ENCODE results near the gene GSK3B.
A peak's percentile ranks its signal among the peaks of the same experiment; 100 is the strongest.

Gene GSK3B

GRCh38 chr3:119796785-119797184 lies 297.5 kb downstream of the GSK3B start:
- H3K9me3 Mint-ChIP-seq, result no peaks in the 10 kb centered on the region

GRCh38 chr3:119796368-119796767 lies 297.9 kb downstream of the GSK3B start:
- Mint-ChIP-seq H3K36me3 (ENCODE audit: low read depth) (no peaks in the 10 kb centered on the region), H3K27ac (no peak overlapping the region), H3K27me3 (ENCODE audit: low read depth, poor library complexity) (peaks cover 9% of the 10 kb centered on the region), H3K4me3 (no peak overlapping the region), H3K9me3 (no peaks in the 10 kb centered on the region), H3K4me1 (peaks cover 25% of the 10 kb centered on the region)
- TF ChIP-seq, protein P1, sequence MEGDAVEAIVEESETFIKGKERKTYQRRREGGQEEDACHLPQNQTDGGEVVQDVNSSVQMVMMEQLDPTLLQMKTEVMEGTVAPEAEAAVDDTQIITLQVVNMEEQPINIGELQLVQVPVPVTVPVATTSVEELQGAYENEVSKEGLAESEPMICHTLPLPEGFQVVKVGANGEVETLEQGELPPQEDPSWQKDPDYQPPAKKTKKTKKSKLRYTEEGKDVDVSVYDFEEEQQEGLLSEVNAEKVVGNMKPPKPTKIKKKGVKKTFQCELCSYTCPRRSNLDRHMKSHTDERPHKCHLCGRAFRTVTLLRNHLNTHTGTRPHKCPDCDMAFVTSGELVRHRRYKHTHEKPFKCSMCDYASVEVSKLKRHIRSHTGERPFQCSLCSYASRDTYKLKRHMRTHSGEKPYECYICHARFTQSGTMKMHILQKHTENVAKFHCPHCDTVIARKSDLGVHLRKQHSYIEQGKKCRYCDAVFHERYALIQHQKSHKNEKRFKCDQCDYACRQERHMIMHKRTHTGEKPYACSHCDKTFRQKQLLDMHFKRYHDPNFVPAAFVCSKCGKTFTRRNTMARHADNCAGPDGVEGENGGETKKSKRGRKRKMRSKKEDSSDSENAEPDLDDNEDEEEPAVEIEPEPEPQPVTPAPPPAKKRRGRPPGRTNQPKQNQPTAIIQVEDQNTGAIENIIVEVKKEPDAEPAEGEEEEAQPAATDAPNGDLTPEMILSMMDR (IDR thresholded peaks at IDR 0.05), result no peak
- no peak for DNase-seq

More at GRCh38 chr3:119796785-119797184, 297.5 kb downstream of the GSK3B start:
- no peak overlapping the region for H3K27ac Mint-ChIP-seq
- H3K4me1 Mint-ChIP-seq, result peaks cover 25% of the 10 kb centered on the region
- no peaks in the 10 kb centered on the region for H3K36me3 Mint-ChIP-seq (ENCODE audit: low read depth)
- no peak overlapping the region for H3K4me3 Mint-ChIP-seq
- TF ChIP-seq, protein P1 (IDR thresholded peaks at IDR 0.05), result no peak
- no peak for DNase-seq
- peaks cover 9% of the 10 kb centered on the region for H3K27me3 Mint-ChIP-seq (ENCODE audit: low read depth, poor library complexity)

DNA sequence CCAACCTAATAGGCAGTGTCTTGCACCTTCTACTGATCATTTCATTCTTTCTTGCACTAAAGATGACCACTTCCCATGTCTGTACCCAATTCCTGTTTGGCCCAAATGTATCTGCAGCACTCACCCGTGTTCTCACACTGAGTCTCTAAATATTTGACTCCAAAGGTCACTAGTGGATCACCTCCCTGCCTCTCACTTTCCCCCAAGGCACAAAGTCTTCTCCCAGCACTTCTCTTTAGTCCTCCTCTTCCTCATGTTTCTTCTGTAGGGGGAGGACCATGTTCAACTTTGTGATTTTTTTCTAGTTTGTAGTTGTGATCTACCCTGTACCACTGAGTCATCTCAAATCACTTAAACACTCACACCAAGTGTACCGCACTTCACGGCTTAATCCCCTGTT lies 298.4 kb downstream of the GSK3B start:
- TF ChIP-seq, protein P1 (IDR thresholded peaks at IDR 0.05), result no peak
- no peak overlapping the region for H3K4me3 Mint-ChIP-seq

GRCh38 chr3:119794971-119795612 lies 299.2 kb downstream of the GSK3B start:
- peaks cover 8% of the 10 kb centered on the region for H3K27me3 Mint-ChIP-seq (ENCODE audit: low read depth, poor library complexity)

More for the DNA sequence above, 298.4 kb downstream of the GSK3B start:
- Mint-ChIP-seq H3K36me3 (ENCODE audit: low read depth) (no peaks in the 10 kb centered on the region), H3K27me3 (ENCODE audit: low read depth, poor library complexity) (peaks cover 9% of the 10 kb centered on the region), H3K9me3 (no peaks in the 10 kb centered on the region), H3K27ac (no peak overlapping the region), H3K4me1 (peaks cover 25% of the 10 kb centered on the region)
- DNase-seq, result no peak

DNA sequence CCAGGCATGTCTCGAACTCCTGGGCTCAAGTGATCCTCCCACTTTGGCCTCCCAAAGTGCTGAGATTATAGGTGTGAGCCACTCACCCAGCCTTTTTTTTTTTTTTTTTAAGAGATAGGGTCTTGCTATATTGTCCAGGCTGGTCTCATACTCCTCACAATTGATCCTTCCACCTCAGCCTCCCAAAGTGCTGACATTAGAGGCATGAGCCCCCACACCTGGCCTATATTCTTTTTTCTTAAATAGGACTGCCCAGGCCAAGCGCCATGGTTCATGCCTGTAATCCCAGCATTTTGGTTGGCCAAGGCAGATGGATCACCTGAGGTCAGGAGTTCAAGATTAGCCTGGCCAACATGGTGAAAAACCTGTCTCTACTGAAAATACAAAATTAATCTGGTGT lies 299.8 kb downstream of the GSK3B start:
- no peaks in the 10 kb centered on the region for H3K36me3 Mint-ChIP-seq (ENCODE audit: low read depth)
- H3K4me1 Mint-ChIP-seq, result peaks cover 25% of the 10 kb centered on the region
- H3K4me3 Mint-ChIP-seq, result no peak overlapping the region
- H3K27ac Mint-ChIP-seq, result no peak overlapping the region
- H3K9me3 Mint-ChIP-seq, result peaks cover 4% of the 10 kb centered on the region
- DNase-seq, result no peak
- TF ChIP-seq, protein P1 (IDR thresholded peaks at IDR 0.05), result no peak
- H3K27me3 Mint-ChIP-seq (ENCODE audit: low read depth, poor library complexity), result peaks cover 10% of the 10 kb centered on the region

More at GRCh38 chr3:119794971-119795612, 299.2 kb downstream of the GSK3B start:
- DNase-seq, result peak; percentile 12
- TF ChIP-seq, protein P1 (IDR thresholded peaks at IDR 0.05), result no peak
- Mint-ChIP-seq H3K4me3 (no peak overlapping the region), H3K36me3 (ENCODE audit: low read depth) (no peaks in the 10 kb centered on the region), H3K27ac (no peak overlapping the region), H3K4me1 (peaks cover 25% of the 10 kb centered on the region), H3K9me3 (peaks cover 1% of the 10 kb centered on the region)

DNA sequence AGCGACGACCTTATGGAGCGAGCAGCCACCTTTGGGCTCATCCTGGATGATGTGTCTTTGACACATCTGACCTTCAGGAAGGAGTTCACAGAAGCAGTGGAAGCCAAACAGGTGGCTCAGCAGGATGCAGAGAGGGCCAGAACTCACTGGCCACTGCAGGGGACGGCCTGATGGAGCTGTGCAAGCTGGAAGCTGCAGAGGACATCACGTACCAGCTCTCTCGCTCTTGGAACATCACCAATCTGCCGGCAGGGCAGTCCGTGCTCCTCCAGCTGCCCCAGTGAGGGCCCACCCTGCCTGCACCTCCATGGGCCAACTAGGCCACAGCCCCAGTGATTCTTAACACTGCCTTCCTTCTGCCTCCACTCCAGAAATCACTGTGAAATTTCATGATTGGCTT lies 302.0 kb downstream of the GSK3B start:
- H3K27ac Mint-ChIP-seq, result no peak overlapping the region
- TF ChIP-seq, protein P1 (IDR thresholded peaks at IDR 0.05), result no peak
- peaks cover 10% of the 10 kb centered on the region for H3K27me3 Mint-ChIP-seq (ENCODE audit: low read depth, poor library complexity)
- no peaks in the 10 kb centered on the region for H3K36me3 Mint-ChIP-seq (ENCODE audit: low read depth)
- H3K9me3 Mint-ChIP-seq, result peaks cover 4% of the 10 kb centered on the region
- peaks cover 25% of the 10 kb centered on the region for H3K4me1 Mint-ChIP-seq
- no peak overlapping the region for H3K4me3 Mint-ChIP-seq
- DNase-seq, result no peak
